MV-4-11 (cell line): ENCODE data around the gene C10orf53.
"Not testable (repeated sequence)": the region's sequence is repeated elsewhere in the genome, so short reads cannot be mapped to it uniquely, and the experiment has no call there.

Experiments
- DNase-seq: peaks from one replicate; lab custom pipeline; 2025; lab: John Stamatoyannopoulos, UW

Gene C10orf53

DNA sequence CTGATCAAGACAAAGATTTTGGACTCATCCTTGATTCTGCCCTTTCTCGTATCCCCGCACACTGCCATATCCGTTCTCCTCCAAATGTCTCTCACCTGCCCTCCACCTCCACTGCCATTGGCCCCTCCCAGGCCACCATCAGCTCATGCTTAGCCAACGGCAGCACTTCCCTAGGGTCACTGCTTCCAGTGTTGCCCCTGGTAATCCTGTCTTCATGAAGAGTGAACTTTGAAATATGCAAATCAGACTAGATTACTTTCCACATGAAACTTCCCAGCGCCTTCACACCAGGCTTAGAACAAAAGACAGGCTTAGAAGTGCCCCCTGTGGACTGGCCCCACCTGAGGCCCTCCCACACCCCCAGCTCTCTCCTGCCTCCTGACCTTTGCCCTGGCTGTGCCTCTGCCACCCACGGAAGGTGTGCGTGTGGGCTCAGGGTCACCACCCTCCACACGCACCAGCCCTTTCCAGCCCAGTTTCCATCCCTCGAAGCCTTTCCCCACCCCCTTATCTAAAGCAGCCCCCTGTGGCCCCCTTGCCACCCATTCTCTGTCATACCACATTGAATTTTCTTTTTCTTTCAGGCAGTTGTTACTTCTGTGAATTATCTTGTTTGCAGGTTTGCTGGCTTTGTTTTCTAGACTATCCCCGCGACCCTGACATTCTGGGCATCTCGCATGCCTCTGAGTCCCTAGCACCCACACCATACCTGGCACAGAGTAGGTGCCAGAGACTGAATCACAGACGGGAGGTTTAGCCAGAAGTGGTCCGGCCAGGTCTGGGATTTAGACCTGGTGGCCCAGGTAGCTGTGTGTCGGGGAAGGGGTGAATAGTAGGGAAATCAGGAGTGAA lies 26.8 kb upstream of the C10orf53 start:
- no peak for DNase-seq

DNA sequence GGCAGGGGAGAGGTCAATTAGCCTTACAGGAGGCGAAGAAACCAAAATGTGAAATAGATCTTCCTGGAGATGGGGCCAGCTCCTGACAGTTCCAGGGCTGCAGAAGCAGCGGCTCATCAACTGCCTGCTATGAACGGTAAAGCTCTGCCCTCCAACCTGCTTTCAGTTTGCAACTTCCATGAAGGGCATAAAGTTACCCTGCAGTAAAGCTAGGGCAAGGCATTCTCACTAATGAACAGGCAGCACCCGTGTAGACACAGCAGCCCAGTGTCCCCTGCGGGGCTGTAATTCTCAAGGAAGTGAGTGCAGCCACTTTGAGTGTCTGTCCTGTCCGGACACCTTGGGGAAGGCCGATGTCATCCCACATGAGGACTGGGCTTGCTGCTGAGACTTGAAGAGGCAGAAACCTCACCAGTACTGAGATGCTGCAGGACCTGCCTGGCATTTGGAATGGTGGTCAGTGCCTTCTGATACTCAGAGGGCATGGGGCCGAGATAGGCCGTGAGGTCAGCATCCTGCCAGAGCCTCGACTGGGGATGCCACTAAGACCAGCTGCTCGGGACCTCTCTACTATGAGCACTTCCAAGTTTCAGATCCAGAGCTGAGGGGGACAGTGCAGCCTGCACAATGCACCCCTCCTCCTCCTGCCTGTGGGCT lies 26.1 kb upstream of the C10orf53 start:
- DNase-seq: no peak

DNA sequence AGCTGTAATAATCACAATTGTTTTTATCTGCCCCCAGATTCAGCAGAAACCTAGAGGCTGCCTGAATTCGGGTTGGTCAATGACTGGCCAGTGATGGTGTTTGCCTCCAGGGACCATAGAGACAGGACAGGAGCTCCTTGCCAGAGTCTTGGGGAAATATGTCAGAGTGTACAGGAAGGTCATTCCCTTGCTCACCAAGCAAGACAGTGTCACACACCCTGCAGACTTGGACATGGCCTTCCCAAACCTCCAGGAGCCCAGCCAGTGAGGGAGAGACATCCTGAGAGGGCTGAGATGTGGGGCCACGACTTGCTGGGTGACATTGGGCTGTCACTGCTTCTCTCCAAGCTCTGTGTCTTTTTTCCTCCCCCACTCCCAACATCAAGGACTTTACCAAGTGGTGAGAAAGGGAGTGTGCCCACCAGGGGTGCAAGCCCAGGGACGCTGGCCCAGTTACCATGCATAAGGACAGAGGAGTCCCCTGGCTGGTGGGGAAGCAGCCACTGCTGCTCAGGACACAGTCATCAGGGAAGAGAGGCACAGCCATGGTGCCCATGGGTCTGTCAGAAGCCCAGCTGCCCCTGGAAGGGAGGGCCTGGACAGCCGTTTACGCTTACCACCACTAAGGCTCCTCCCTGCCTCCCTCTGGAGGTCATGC lies 25.3 kb upstream of the C10orf53 start:
- no peak for DNase-seq

DNA sequence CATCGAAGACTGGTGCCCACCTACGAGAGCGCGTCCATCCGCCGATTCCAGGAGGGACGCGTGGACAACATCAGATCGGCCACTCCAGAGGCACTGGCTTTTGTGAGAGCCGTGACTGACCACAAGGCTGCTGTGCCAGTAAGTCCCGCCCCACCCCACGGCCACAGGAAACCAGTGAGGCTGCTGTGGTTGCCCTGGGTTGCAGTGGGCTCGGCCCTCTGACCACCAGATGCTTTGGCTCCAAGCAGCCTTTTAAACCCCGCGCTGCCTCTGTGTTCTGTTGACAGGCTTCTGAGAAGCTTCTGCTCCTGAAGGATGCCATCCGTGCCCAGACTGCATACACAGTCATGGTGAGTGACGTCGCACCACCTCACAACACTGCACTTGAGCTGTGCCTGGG lies 24.4 kb upstream of the C10orf53 start:
- peak; percentile 41 for DNase-seq

DNA sequence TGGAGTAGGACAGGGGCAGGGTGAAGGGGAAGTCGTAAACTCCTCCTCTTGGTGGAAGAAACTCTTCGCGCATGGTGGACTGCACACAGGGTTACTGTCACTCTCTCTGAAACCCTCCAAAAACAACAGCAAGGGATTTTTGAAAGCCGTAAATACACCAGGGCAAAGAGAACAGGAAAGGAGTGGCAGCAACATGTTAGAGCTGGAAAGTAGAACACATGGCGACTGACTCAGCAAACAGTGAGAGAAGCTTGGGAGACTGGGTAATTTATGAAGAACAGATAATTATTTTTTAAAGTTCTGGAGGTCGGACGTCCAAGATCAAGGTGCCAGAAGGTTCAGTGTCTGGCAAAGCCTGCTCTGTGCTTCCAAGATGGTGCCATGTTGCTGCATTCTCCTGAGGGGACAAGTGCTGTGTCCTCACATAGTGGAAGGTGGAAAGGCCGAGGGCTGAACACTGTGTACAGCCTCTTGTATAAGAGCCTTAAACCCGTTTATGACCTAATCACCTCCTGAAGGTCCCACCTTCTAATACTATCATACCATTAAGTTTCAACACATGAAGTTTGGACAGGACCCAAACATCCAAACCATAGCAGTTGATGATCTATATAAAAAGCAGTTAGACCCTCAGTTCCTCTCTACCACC lies 22.5 kb upstream of the C10orf53 start:
- DNase-seq: peak; percentile 30

DNA sequence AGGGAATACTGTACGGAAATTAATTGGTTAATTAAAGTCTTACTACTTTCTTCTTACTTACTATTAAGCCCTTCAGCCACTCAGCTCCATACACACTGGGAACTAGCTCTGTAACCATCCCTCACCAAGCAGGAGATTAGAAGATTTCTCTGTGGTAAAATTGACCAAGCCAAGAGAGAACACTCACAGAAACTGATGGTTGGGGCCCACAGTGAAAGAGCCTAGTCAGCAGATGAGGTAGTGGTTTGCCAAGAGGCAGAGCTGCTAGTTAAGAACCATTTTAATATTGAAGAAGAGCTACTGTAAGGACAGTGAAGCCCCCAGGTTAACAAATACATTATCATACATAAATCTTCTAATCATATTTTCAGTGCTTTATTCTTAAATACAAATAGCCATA lies 21.8 kb upstream of the C10orf53 start:
- DNase-seq: peak; percentile 35

DNA sequence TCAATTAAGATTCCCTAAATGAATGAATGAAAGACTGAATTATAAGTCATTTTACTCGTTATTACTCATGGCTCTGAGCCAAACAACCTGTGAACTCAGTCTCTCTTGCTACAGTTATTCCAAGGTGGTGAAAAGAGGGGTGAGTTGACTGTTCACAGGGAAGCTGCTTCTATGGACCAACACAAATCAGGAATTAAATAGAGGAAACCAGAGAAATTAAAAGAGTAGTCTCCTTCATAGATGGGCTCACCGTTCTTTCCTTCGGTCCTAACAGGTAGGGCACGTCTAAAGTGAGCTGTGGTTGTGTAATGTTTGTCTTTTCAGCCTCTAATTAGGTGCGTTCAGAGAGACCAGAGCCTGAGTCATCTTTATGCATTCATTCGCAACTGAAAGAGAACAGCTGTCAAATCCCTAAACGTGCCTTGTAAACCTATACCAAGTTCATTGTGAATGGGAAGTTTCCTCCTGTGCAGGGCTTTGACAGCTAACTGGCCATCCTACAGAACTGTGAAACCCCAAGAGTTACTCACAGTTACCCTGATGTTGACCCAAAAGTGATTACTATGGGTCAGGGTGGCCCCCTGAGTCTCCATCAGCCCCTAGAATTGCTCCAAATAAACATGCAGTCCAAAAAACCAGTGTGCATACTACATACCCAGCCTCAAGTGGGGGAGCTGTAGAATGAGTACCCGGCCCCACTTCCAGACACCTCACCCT lies 18.2 kb upstream of the C10orf53 start:
- no peak for DNase-seq

DNA sequence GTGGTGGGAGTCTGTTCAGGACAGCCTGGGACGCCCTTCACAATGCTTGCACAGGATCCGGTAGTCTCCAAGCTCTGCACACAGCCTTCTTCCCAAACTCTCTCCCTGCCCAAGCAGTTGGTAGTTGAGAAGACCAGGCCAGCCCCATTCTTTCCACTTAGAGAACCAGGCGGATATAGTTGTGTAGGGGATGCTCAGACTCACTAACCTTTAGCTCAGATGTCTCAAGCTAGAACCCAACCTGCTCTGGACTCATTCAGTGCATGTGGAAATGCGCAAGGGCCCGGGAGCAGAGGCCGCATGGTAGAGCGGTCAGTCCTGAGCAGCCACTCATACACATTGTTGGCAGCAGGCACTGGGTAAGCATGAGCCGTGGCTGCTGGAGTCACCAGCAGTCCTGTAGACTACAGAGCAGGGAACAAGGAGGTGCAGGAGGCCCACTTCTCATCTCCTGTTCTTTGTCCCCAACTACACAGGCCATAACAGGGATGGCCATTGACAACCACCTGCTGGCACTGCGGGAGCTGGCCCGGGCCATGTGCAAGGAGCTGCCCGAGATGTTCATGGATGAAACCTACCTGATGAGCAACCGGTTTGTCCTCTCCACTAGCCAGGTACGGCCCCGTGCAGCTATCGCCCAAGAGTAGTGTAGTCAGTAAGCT lies 17.2 kb upstream of the C10orf53 start:
- DNase-seq: no peak

DNA sequence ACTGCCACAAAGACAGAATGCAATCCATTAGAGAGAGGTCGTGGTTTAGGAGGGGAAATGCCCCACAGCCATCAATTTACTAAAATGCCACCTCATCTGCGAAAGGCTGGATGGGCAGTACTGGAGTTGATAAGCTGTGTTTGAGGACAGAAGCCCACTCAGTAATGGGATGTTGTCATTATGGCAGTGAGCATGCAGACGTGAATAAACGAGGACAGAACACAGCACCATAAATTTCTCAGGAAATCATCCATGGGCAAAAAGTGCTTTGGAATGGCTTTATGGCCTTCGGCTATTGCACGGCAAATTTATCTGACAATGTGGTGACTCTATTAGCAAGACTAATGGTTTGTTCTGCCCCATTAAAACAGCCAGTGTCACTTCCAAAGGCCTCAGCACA lies 15.9 kb upstream of the C10orf53 start:
- DNase-seq: no peak

DNA sequence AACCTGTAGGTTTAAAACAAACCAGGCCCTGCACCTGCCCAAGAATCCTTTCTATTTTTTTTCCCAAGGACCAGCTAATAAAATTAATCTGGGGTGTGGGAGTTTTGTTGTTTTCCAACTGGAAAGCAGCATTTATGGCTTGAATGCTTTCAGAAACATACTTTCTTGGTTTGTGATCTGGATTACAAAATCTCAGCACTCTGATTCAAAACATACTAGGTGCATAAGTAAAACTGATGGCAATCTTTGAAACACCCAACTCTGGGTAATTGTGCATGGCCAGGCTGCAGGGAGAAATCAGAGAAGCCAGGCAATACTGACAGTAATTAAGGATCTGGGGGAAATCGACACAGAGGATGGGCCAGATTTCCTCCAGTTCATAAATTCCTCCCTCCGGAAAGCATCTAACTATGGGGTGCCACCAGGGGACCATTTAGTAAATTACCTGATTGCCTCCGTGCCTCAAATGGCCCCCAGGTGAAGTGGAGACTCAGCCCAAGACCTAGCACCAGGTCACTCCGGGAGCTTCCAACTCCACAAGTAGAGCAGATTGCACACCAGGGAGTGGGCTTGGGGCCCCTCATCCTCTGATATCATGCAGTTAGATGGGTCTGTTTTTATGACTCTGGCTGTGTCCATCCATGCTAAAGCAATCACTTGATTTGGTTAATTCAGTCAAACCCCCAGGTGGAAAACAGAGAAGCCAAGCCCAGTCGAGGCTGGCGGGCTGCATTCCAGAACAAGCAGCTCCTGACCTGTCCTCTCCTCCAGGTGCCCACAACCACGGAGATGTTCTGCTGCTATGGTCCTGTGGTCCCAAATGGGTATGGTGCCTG lies 15.2 kb upstream of the C10orf53 start:
- DNase-seq: no peak

DNA sequence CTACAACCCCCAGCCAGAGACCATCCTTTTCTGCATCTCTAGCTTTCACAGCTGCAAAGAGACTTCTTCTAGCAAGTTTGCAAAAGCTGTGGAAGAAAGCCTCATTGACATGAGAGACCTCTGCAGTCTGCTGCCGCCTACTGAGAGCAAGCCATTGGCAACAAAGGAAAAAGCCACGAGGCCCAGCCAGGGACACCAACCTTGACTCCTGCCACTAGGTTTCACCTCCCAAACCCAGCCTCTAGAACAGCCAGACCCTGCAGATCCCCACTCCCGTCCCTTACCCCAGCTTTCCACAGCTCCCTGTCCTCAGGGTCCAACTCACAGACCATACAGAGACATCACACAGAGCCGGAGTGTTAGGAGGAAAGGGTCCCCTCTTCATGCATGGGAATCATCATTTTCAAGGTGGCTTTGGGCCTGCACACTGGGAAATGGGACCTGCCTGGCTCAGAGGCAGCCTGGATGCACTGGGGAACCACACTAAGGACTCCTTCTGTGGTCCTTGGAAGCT lies 14.6 kb upstream of the C10orf53 start:
- DNase-seq: no peak

DNA sequence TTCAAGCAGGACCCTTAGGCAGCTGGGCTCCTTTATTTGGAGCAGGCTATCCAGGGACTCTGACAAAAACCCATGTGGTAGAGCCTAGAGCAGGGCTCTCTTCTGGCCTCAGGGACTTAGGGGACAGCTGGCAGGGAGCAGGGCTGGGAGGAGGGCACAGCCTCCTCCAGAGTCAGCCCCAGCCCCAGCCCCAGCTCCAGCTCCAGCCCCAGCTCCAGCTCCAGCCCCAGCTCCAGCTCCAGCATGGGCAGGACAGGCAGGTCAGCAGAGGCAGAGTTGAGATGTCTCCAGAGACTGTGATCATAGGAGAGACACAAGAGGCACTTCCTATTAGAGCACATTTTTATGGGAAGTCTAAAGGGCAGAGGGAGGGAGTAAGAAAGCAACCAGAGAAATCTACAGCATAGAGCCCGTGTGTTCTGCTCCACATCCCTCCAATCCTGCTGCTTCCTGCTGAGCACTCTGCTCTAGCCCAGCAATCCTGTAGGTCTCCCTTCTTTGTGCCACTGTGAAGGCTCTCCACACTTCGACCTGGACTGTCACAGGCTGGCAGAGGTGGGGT lies 13.3 kb upstream of the C10orf53 start:
- DNase-seq: no peak

DNA sequence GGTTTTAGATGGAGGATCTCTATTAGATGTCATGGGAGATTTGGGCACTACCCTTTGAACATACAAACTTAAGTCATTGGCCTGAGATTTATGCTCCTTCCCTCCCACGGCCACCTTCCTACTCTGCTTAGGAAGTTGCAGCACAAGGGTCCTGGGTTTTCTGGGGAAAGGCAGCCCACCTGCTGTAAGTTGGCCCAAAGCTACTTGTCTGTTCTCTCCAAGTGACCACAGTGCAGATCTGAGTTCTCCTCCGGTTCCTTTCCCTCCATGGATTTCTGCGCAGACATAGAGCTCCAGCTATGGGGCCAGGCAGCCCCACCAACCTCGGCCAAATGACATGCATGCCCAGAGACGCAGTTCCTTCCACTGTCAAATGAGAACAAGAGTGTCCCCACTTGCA lies 12.8 kb upstream of the C10orf53 start:
- DNase-seq: no peak

DNA sequence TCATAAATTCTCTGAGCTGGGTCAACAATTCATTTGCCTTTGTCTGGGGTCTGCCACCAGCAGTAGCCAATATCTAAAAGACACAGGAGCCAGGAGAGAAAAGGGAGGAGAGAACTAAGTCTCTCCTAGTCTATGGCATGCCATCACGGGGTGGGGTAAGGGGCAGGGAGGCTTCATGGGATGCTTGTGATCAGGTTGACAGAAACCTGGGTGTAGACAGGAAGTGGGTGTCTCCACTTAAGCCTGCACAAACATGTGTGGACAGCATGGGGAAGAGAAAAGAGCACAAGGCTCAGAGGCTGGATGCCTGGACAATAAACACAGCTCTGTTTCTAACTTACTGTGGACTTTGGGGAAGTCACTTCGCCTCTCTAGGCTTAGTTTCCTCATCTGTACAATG lies 11.5 kb upstream of the C10orf53 start:
- no peak for DNase-seq

DNA sequence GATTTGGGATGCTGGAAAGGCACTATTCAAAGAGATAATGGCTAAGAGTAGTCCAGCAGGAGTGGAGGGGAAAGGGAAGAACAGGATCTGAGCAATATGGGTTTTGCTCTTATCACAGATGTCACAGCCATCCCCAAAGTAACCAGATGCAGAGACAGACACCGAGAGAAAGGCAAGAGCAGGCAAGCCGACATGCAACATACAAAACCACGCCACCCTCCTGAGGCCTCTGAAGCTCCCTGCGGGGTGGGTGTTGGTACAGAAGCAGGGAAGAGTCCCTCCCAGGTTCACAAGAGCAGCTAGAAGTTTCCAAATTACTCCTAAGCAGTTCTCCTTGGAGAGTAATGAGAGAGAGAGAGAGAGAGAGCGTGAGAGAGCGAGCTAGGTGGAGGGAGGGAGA lies 10.8 kb upstream of the C10orf53 start:
- DNase-seq: no peak

DNA sequence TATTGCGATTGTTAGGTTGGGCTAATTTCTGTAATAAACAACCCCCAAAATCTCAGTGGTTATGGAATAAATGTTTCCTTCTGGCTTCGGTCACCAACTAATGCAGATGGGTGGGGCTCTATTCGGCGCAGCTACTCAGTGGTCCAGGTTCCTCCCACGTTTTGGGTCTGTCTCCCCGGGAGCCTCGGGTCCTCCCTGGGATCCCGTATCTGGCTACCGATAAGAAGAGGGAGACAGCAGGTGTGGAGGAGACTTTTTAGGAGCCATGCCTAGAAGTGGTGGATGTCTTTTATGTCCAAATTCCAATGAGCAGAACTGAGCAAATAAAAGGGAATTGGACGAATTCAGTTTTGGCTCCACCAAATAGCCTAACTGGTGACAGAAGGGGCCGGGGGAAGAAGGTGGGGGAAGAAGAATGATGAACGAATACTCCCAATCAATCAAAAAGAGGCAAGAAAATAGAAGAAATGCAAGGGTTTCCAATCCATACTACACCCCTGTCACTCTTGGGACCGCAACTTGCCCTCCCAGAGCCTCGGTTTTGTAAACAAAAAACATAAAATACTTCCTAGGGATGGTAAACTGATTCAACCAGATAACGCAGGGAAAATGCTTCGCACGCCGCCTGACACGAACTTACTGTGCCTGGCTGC lies 498 bp upstream of the C10orf53 start:
- DNase-seq: no peak

DNA sequence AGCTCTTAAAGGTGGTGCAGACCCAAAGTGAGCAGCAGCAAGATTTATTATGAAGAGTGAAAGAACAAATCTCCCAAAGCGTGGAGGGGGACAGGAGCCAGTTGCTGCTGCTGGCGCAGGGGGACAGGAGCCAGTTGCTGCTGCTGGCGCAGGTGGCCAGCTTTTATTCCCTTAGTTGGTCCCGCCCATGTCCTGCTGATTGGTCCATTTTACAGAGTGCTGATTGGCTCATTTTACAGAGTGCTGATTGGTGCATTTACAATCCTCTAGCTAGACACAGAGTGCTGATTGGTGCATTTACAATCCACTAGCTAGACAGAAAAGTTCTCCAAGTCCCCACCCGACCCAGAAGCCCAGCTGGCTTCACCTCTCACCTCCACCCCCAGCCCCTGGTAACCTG lies 3.0 kb downstream of the C10orf53 start:
- not testable (repeated sequence) for DNase-seq

DNA sequence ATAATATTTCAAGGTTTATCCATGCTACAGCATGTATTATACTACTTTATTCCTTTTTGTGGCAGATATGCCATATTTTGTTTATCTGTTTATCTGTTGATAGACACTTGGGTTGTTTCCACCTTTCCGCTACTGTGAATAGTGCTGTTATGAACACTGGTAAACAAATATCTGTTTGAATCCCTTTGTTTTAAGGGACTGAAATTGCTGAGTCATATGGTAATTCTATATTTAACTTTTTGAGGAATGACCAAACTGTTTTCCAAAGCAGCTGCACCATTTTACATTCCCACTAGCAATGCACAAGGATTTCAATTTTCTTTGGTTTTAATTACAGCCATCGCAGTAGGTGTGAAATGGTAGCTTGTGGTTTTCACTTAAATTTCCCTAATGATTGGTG lies 3.4 kb downstream of the C10orf53 start:
- no peak for DNase-seq

DNA sequence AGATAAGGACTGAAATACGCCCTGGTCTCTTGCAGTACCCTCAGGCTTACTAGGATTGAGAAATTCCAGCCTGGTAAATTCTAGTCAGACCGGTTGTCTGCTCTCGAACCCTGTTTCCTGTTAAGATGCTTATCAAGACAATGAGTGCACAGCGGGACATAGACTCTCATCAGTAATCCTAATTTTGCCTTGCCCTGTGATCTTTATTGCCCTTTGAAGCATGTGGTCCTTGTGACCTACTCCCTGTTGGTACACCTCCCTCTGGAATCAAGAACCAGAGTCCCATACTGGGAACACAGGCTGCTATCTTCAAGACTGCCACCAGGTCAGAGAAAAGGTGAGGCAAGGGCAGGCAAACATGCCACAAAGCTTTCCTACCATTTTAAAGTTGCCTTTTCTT lies 7.2 kb downstream of the C10orf53 start:
- no peak for DNase-seq
